C4-2B (cell line): ENCODE measurements around the gene EHHADH.

Experiments used
- ZFX ChIP-seq: fragments of 450-650 bp; IDR thresholded peaks from 2 replicates; pipeline ENCODE4 v1.6.1; 2017
- TF ChIP-seq, protein P1 (sequence below): fragments of 450-650 bp; conservative IDR thresholded peaks from 2 replicates; pipeline ENCODE4 v1.5.1; 2017; ENCODE audit warnings: mild to moderate bottlenecking

DNA sequence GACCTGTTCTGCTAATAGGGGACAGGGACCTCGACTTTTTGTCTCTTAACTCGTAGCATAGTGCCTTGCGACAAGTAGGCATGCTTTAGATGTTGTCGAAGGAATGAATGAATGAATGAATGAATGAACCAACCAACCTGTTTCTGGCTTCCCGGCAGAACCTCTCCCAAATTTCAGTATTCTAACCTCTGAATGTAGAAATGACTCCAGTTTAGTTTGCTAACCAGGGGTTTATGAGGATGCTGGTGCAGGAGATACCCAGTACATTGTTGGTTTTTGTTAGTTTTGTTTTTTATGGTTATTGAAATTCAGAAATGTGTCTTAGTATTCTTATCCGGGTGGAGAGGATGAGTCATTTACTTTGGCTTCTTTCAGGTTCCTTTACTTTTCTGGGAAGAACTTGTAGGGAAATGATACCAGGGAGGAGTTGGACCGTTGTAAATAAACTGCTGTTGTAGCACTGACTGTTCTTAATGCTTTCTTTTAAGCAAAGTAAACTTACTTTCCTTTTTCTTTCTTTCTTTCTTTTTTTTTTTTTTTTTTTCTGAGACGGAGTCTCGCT is 29.6 kb upstream of the EHHADH start:
- TF ChIP-seq, protein P1, sequence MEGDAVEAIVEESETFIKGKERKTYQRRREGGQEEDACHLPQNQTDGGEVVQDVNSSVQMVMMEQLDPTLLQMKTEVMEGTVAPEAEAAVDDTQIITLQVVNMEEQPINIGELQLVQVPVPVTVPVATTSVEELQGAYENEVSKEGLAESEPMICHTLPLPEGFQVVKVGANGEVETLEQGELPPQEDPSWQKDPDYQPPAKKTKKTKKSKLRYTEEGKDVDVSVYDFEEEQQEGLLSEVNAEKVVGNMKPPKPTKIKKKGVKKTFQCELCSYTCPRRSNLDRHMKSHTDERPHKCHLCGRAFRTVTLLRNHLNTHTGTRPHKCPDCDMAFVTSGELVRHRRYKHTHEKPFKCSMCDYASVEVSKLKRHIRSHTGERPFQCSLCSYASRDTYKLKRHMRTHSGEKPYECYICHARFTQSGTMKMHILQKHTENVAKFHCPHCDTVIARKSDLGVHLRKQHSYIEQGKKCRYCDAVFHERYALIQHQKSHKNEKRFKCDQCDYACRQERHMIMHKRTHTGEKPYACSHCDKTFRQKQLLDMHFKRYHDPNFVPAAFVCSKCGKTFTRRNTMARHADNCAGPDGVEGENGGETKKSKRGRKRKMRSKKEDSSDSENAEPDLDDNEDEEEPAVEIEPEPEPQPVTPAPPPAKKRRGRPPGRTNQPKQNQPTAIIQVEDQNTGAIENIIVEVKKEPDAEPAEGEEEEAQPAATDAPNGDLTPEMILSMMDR, result no peak
- no peak for TF ChIP-seq ZFX
